Parathyroid adenoma (tissue), 2 donors: ENCODE results near the gene GNG2.

Experiments
- H2AFZ ChIP-seq: fragments of 300-600 bp; sonication (generic); one replicate; pipeline ENCODE4 v1.7.0; 2017; ENCODE audit warnings: antibody characterized with exemption, mild to moderate bottlenecking
- H3K27ac ChIP-seq: fragments of 300-600 bp; sonication (generic); one replicate; pipeline ENCODE4 v1.7.0; 2017
- H3K27me3 ChIP-seq: fragments of 300-600 bp; sonication (generic); one replicate; pipeline ENCODE4 v1.7.0; 2017; ENCODE audit warnings: low read length; ENCODE audit not compliant: control insufficient read depth, insufficient read depth
- H3K36me3 ChIP-seq: fragments of 300-600 bp; sonication (generic); one replicate; pipeline ENCODE4 v1.7.0; 2017; ENCODE audit warnings: low read length; ENCODE audit not compliant: control insufficient read depth, insufficient read depth
- H3K4me1 ChIP-seq: fragments of 300-600 bp; sonication (generic); one replicate; pipeline ENCODE4 v1.7.0; 2017; ENCODE audit warnings: control low read depth
- H3K4me2 ChIP-seq: fragments of 300-600 bp; sonication (generic); one replicate; pipeline ENCODE4 v1.7.0; 2017; ENCODE audit warnings: low read length
- H3K4me3 ChIP-seq: fragments of 300-600 bp; sonication (generic); one replicate; pipeline ENCODE4 v1.7.0; 2017; ENCODE audit warnings: low read depth, low read length
- H3K79me2 ChIP-seq: fragments of 300-600 bp; sonication (generic); one replicate; pipeline ENCODE4 v1.7.0; 2017; ENCODE audit warnings: control low read depth
- H3K9ac ChIP-seq: fragments of 300-600 bp; sonication (generic); one replicate; pipeline ENCODE4 v1.7.0; 2017; ENCODE audit warnings: mild to moderate bottlenecking
- H3K9me3 ChIP-seq: fragments of 300-600 bp; sonication (generic); one replicate; pipeline ENCODE4 v1.7.0; 2017; ENCODE audit warnings: low read length; ENCODE audit not compliant: control insufficient read depth
- TF ChIP-seq, protein P1 (sequence below): fragments of 300-600 bp; sonication (generic); IDR thresholded peaks from one replicate; pipeline ENCODE4 v1.7.0; 2017; ENCODE audit warnings: antibody characterized with exemption, mild to moderate bottlenecking
- donor health status: primary hyperparathyroidism.

Gene GNG2

DNA sequence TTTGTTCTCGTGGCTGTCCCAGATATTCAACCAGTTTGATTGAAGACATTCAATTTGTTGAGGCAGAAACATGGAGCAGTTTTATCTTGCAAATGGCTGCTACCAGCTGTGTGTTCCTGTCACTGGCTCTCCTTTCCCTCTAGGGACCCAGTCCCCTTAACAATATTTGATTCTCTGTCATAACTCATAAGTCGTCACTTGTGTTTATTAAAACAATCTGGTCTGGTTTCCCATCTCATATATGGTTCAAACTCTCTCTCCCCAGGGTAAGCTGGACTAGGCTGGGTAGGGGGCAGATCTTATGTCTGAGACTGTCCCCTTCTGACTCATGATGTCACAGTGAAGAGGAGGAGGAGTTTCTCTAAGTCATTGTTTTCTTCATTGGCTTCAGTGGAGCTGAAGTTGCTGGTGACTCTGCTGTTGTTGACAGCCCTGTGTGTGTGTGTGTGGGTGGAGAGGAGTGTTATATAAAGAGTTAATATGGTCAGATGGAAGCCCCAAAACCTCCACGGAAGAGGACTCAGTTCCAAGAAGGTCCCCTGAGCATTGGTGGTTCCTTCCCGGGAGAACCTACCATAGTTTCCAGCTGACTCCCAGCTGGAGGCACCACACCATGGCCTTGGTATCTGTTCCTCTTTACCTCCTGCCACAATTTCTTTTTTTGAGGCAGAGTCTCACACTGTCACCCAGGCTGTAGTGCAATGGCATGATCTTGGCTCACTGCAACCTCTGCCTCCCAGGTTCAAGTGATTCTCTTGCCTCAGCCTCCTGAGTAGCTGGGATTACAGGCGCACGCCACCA is 16.1 kb upstream of the GNG2 start:
- H3K4me2 ChIP-seq = no peak overlapping the region
- H3K4me3 ChIP-seq = no peak overlapping the region
- no peaks in the 10 kb centered on the region for H3K79me2 ChIP-seq
- no peaks in the 10 kb centered on the region for H3K36me3 ChIP-seq
- H2AFZ ChIP-seq = no peak overlapping the region
- TF ChIP-seq, protein P1, sequence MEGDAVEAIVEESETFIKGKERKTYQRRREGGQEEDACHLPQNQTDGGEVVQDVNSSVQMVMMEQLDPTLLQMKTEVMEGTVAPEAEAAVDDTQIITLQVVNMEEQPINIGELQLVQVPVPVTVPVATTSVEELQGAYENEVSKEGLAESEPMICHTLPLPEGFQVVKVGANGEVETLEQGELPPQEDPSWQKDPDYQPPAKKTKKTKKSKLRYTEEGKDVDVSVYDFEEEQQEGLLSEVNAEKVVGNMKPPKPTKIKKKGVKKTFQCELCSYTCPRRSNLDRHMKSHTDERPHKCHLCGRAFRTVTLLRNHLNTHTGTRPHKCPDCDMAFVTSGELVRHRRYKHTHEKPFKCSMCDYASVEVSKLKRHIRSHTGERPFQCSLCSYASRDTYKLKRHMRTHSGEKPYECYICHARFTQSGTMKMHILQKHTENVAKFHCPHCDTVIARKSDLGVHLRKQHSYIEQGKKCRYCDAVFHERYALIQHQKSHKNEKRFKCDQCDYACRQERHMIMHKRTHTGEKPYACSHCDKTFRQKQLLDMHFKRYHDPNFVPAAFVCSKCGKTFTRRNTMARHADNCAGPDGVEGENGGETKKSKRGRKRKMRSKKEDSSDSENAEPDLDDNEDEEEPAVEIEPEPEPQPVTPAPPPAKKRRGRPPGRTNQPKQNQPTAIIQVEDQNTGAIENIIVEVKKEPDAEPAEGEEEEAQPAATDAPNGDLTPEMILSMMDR = no peak
- no peak overlapping the region for H3K9ac ChIP-seq
- H3K27me3 ChIP-seq = no peaks in the 10 kb centered on the region
- H3K9me3 ChIP-seq = no peaks in the 10 kb centered on the region
- H3K27ac ChIP-seq = no peak overlapping the region
- H3K4me1 ChIP-seq = no peaks in the 10 kb centered on the region

- H2AFZ ChIP-seq = no peak overlapping the region
- no peaks in the 10 kb centered on the region for H3K79me2 ChIP-seq
- TF ChIP-seq, protein P1 = no peak
- no peak overlapping the region for H3K27ac ChIP-seq
- H3K4me2 ChIP-seq = no peak overlapping the region
- H3K4me3 ChIP-seq = no peak overlapping the region
- no peaks in the 10 kb centered on the region for H3K27me3 ChIP-seq
- no peak overlapping the region for H3K9ac ChIP-seq
- H3K9me3 ChIP-seq = no peaks in the 10 kb centered on the region
- no peaks in the 10 kb centered on the region for H3K4me1 ChIP-seq
- no peaks in the 10 kb centered on the region for H3K36me3 ChIP-seq
These were observed 14.6 kb upstream of the GNG2 start for GRCh38 chr14:51845811-51846210.

DNA sequence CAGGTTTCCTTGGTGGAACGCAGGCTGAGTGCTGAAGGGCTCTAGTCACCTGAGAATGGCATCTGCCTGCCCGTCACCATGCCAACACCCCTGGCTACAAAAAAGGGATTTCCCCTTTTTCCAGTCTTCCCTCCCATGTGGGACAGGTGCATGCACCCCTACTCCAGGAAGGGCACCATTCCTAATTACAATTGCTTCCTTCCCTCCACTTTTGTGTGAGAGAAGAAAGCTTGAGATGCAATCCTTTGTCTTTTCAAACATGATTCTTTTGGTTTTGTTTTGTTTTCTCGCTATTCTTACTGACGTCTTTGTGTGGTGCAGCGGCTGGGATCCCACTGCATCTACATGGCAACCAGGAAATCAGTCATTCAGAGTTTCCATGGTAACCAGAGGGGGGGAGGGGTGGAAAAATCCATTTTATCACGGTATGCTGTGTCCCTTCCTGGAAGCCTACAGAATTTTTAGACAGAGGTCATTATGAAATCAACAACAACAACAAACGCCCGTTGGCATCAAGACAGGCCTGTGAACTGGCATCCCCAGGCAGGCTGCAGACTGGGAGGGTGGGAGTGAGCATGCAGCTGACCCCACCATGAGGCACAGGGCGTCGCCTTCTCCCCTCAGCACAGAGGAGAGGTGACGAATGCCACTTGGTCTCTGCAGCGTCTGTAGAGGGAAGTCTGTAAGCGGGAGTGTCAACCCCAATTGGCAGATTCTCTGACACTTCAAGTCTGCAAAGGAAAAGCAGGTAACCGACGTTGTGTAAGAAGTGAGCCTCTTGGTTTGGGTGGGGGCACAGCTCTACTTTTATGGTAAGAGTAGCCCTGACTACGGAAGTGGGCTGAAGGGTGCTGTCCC is 13.6 kb upstream of the GNG2 start:
- H3K27me3 ChIP-seq = no peaks in the 10 kb centered on the region
- H3K36me3 ChIP-seq = no peaks in the 10 kb centered on the region
- H3K9ac ChIP-seq = no peak overlapping the region
- H3K79me2 ChIP-seq = no peaks in the 10 kb centered on the region
- H2AFZ ChIP-seq = peak overlapping the region; percentile 58
- H3K27ac ChIP-seq = peak overlapping the region; percentile 49
- TF ChIP-seq, protein P1 = no peak
- peak overlapping the region; percentile 23 for H3K4me3 ChIP-seq
- no peaks in the 10 kb centered on the region for H3K4me1 ChIP-seq
- peak overlapping the region; percentile 29 for H3K4me2 ChIP-seq
- H3K9me3 ChIP-seq = no peaks in the 10 kb centered on the region

GRCh38 chr14:51847489-51847796 is 13.0 kb upstream of the GNG2 start:
- no peaks in the 10 kb centered on the region for H3K4me1 ChIP-seq
- H3K4me3 ChIP-seq = no peak overlapping the region
- peak overlapping the region; percentile 49 for H3K27ac ChIP-seq
- H3K9ac ChIP-seq = no peak overlapping the region
- no peaks in the 10 kb centered on the region for H3K79me2 ChIP-seq
- H3K4me2 ChIP-seq = no peak overlapping the region
- H3K9me3 ChIP-seq = no peaks in the 10 kb centered on the region
- peak overlapping the region; percentile 58 for H2AFZ ChIP-seq
- H3K27me3 ChIP-seq = no peaks in the 10 kb centered on the region
- TF ChIP-seq, protein P1 = no peak
- no peaks in the 10 kb centered on the region for H3K36me3 ChIP-seq
